Sigmoid colon (tissue), 7 donors: Measurements from ENCODE around the gene RHBDF2. TPM values are rescaled to one million over a fixed set of nuclear protein-coding genes. Genes with fewer than 3 reads are reported as not detected.
A peak's percentile ranks its signal among the peaks of the same experiment; 100 is the strongest.
"Not testable (repeated sequence)": the region's sequence is repeated elsewhere in the genome, so short reads cannot be mapped to it uniquely, and the experiment has no call there.

ENCODE experiments used
- DNase-seq: peaks from one replicate; pipeline ENCODE4 v3.0.0-alpha.2; 2019
- H3K27ac ChIP-seq, 4 donors: fragments of 200-600 bp; sonication (generic); one replicate each; pipeline ENCODE4 v1.5.1; 2016 to 2019; ENCODE audit warnings: mild to moderate bottlenecking in 1 of 4
- H3K27me3 ChIP-seq, 3 donors: fragments of 200-600 bp; sonication (generic); one replicate each; pipeline ENCODE4 v1.5.1; 2019; ENCODE audit warnings: mild to moderate bottlenecking in 1 of 3
- H3K36me3 ChIP-seq, 4 donors: fragments of 200-600 bp; sonication (generic); one replicate each; pipeline ENCODE4 v1.5.1; 2016 to 2019
- H3K4me1 ChIP-seq, 4 donors: fragments of 200-600 bp; sonication (generic); one replicate each; pipeline ENCODE4 v1.5.1; 2017 to 2019
- H3K4me3 ChIP-seq, 4 donors: fragments of 200-600 bp; sonication (generic); one replicate each; pipeline ENCODE4 v1.5.1; 2017 to 2019; ENCODE audit warnings: mild to moderate bottlenecking in 2 of 4, moderate library complexity in 1 of 4
- H3K9me3 ChIP-seq, 4 donors: fragments of 200-600 bp in 3 of 4; sonication (generic) in 3 of 4; one replicate each; pipeline versions ENCODE4 v1.5.1 to v1.6.1; 2013 to 2019
- EP300 ChIP-seq, 4 donors: sonication (generic); formaldehyde crosslinking; IDR thresholded peaks; one replicate each; pipeline ENCODE4 v1.6.1; 2017; ENCODE audit warnings: antibody characterized with exemption in 4 of 4
- POLR2A ChIP-seq, 2 donors: fragments of 450-650 bp; IDR thresholded peaks; one replicate each; pipeline ENCODE4 v1.6.1; 2016; ENCODE audit warnings: antibody characterized with exemption in 2 of 2, mild to moderate bottlenecking in 2 of 2, moderate library complexity in 2 of 2
- POLR2AphosphoS5 ChIP-seq, 4 donors: sonication (generic); formaldehyde crosslinking; IDR thresholded peaks; one replicate each; pipeline ENCODE4 v1.6.1; 2017; ENCODE audit warnings: antibody characterized with exemption in 4 of 4
- WGBS, 2 donors: extraction: QIAGEN DNeasy Blood & Tissue Kit; methylation state at CpG; one replicate each; pipeline ENCODE4 v1.1.7; 2013; 5-methylcytosine and 5-hydroxymethylcytosine counted together
- intact Hi-C: fragments of 100-400 bp; cut with DNase I; formaldehyde crosslinking; loops from one replicate; pipeline ENCODE4 v1.15.1; 2023
- polyA plus RNA-seq, 3 donors: library from polyadenylated mRNA; stranded (reverse); fragments of 200-250 nt; gene quantifications; one replicate each; pipeline ENCODE4 v1.2.3, GENCODE V29; 2013
- total RNA-seq, 4 donors: library from RNA; depleted of rRNA; stranded (reverse); fragments of >200 nt; gene quantifications; one replicate each; pipeline ENCODE4 v1.1.0, GENCODE V29; 2016
- TF ChIP-seq, protein P1 (sequence below), 4 experiments: fragments of 450-650 bp in 3 of 4; fragments of 200-600 bp in 1 of 4; IDR thresholded peaks; one replicate each; pipeline ENCODE4 v1.5.1; 2016 to 2019; ENCODE audit warnings: antibody characterized with exemption in 4 of 4, mild to moderate bottlenecking in 3 of 4, moderate library complexity in 2 of 4
- donor health status: healthy with polysubstance abuse.
- donor health status: Bipolar disorder and iron deficiency.
- donor health status: healthy.

Gene RHBDF2
- total and polyA plus RNA-seq, 7 donors, result 1.2 to 35.7 (median 11.1) TPM

DNA sequence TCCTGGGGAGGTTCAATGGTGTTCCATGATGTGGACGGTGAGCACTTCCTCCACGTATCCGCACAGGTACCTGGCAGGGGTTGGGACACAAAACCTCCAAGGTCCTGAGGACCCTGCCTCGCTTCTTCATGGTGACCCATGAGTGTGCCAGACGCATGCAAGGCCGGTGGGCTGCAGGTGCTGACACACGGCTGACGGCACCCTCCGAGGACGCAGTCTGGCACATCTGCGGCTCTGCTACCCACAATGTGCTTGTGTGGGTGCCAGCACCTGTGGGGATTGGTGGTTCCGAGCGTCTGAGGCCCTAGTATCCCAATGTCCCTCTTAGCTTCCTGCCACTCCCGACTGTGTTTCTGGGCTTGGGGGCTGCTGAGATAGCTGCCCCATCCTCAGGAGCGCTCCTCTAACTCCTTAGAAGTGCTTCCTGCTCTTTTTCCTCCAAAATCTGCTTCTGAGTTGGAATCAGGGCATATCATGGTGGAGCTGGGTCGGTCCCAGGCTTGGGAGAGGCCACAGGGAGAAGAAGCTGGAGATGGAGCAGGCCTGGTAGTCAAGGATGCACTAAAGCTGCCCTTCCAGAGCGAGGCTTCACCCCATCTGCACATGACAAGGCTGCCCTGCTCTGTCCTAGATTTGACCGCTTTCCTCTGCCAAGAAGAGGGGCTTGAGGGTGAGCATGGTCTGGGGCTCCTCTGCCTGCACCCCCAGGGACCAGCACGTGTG, 34.7 kb upstream of the RHBDF2 start:
- no peak for DNase-seq
- Histone ChIP-seq H3K36me3 (no peaks in the 10 kb centered on the region), H3K27me3 (peaks cover 14 to 40% (median 31%) of the 10 kb centered on the region in 3 donors), H3K9me3 (no peaks in the 10 kb centered on the region), H3K4me3 (peak overlapping the region in 2 of 4 donors; percentile 45 to 54), H3K4me1 (peaks cover 0 to 39% (median 31%) of the 10 kb centered on the region in 4 donors), H3K27ac (peak overlapping the region; percentile 65 to 79 (median 74))
- TF ChIP-seq POLR2AphosphoS5 (IDR thresholded peaks at IDR 0.05) (no peak), EP300 (IDR thresholded peaks at IDR 0.05) (no peak), POLR2A (IDR thresholded peaks at IDR 0.05) (no peak)
- TF ChIP-seq, protein P1, sequence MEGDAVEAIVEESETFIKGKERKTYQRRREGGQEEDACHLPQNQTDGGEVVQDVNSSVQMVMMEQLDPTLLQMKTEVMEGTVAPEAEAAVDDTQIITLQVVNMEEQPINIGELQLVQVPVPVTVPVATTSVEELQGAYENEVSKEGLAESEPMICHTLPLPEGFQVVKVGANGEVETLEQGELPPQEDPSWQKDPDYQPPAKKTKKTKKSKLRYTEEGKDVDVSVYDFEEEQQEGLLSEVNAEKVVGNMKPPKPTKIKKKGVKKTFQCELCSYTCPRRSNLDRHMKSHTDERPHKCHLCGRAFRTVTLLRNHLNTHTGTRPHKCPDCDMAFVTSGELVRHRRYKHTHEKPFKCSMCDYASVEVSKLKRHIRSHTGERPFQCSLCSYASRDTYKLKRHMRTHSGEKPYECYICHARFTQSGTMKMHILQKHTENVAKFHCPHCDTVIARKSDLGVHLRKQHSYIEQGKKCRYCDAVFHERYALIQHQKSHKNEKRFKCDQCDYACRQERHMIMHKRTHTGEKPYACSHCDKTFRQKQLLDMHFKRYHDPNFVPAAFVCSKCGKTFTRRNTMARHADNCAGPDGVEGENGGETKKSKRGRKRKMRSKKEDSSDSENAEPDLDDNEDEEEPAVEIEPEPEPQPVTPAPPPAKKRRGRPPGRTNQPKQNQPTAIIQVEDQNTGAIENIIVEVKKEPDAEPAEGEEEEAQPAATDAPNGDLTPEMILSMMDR (IDR thresholded peaks at IDR 0.05), result no peak
- 83 to 84% methylated on average over 19 of the region's 19 CpGs for WGBS, 2 donors
- intact Hi-C loops, result no loop called here

DNA sequence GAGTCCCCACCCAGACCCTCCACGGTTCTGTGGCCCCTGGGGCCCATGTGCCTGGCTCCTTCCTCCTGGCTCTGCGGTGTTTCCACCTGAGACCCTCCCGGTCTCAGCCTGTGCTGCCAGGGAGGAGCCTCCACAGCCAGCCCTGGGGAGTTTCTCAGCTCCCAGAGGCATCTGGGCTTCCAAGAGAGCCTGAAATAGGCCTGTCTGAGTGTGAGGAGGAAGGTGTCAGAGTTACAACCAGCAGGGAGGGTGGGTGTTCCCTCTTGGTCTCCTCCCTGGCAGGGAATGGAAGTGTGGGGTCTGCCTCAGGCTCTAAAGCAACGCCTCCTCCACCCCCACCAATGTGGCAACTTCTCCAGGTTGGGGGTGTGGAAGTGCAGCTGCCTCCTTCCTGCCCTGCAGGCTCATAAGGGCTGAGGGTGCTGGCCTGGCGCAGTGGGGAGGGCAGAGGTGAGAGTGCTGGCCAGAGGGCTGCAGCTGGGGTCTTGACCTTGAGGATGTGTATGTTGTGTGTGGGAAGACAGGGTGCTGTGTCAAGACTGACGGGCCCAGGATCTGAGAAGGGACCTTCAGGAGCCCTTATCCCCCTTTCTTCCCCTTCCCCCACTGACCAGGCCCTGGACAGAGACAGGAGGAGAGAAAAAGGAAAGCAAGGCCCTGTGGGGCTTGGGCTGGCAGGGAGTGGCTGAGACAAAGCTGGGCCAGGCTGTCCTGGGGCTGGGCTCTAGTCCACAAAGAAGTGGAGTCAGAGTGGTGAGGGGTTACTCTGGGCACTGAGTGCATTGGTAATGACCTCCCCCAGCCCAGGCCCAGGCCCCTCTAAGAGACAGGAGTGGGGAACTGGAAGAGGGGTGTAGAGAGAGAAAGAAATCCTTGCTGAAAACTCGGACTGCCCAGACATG, 33.9 kb upstream of the RHBDF2 start:
- WGBS, 2 donors, result 76 to 80% methylated on average over 7 of the region's 7 CpGs
- peaks cover 14 to 40% (median 31%) of the 10 kb centered on the region in 3 donors for H3K27me3 ChIP-seq

DNA sequence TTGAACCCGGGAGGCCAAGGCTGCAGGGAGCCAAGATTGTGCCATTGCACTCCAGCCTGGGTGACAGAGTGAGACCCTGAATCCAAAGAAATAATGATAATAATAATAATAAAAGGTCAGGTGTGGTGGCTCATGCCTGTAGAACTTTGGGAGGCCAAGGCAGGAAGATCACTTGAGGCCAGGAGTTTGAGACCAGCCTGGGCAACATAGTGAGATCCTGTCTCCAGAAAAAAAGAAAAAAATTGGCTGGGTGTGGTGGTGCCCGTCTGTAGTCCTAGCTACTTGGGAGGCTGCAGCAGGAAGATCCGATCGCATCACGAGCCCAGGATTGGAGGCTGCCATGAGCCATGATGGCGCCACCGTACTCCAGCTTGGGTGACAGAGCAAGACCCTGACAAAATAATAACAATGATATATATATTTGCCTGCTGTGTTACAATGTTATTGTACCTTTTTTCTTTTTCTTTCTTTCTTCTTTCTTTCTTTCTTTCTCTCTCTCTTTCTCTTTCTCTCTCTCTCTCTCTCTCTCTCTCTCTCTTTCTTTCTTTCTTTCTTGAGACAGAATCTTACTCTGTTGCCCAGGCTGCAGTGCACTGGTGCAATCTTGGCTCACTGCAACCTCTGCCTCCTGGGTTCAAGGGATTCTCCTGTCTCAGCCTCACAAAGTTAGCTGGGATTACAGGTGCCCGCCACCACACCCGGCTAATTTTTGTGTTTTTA, 32.6 kb upstream of the RHBDF2 start:
- H3K27ac ChIP-seq, H3K4me3 ChIP-seq, H3K36me3 ChIP-seq, intact Hi-C loops, H3K9me3 ChIP-seq, DNase-seq: not testable (repeated sequence)
- peaks cover 14 to 37% (median 28%) of the 10 kb centered on the region in 3 donors for H3K27me3 ChIP-seq
- WGBS, 2 donors, result 74 to 90% methylated on average over 9 of the region's 9 CpGs
- H3K4me1 ChIP-seq, result peaks cover 0 to 49% (median 42%) of the 10 kb centered on the region in 4 donors

More for the DNA sequence above, 33.9 kb upstream of the RHBDF2 start:
- intact Hi-C loops, result no loop called here
- TF ChIP-seq, protein P1 (IDR thresholded peaks at IDR 0.05), result no peak
- no peak for TF ChIP-seq POLR2A (IDR thresholded peaks at IDR 0.05)
- TF ChIP-seq POLR2AphosphoS5 (IDR thresholded peaks at IDR 0.05), result no peak
- TF ChIP-seq EP300 (IDR thresholded peaks at IDR 0.05), result no peak
- Histone ChIP-seq H3K36me3 (no peaks in the 10 kb centered on the region), H3K9me3 (no peaks in the 10 kb centered on the region), H3K4me1 (peaks cover 0 to 40% (median 32%) of the 10 kb centered on the region in 4 donors), H3K27ac (peak overlapping the region; percentile 4 to 44 (median 36)), H3K4me3 (peak overlapping the region in 1 of 4 donors; percentile 54)
- no peak for DNase-seq

DNA sequence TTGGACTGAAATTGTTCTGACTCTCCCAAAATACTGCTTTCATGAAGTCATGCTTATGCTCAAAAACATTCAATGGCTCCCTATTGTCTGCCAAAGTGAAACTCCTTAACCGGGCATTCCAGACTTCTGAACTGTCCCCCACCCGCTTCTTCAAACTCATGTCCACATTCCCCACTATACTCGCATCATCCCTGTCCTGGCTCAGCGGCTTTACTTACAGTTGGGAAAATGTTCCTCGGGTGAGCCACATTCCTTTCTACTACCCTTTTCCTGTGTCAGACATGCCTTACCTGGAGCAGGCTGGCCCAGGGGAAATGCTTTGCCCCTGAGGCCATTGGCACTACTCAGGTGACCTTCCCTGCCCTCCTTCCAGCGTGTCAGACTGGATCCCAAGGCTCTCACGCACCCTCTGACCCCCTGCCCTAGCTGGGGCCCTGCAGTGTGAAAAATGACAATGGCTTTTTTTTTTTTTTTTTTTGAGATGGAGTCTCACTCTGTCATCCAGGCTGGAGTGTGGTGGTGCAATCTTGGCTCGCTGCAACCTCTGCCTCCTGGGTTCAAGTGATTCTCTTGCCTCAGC, 30.9 kb upstream of the RHBDF2 start:
- H3K27me3 ChIP-seq, result peaks cover 7 to 29% (median 14%) of the 10 kb centered on the region in 3 donors
- intact Hi-C loops, result no loop called here
- no peaks in the 10 kb centered on the region for H3K36me3 ChIP-seq
- 72 to 85% methylated on average over 8 of the region's 8 CpGs for WGBS, 2 donors
- H3K9me3 ChIP-seq, result no peaks in the 10 kb centered on the region
- TF ChIP-seq EP300 (IDR thresholded peaks at IDR 0.05) (no peak), POLR2AphosphoS5 (IDR thresholded peaks at IDR 0.05) (no peak), POLR2A (IDR thresholded peaks at IDR 0.05) (no peak)
- TF ChIP-seq, protein P1 (IDR thresholded peaks at IDR 0.05), result no peak
- H3K4me3 ChIP-seq, result no peak overlapping the region
- peak overlapping the region; percentile 80 to 82 (median 80) for H3K27ac ChIP-seq
- no peak for DNase-seq
- H3K4me1 ChIP-seq, result peaks cover 0 to 52% (median 42%) of the 10 kb centered on the region in 4 donors
